Stimulated activated CD8-positive, alpha-beta memory T cell treated with anti-CD3 and anti-CD28 coated beads, Interleukin-7, amount 100 ng/mL, for 24 hours (primary cell): ENCODE data around the gene CNTN6.
"Not testable (repeated sequence)": the region's sequence is repeated elsewhere in the genome, so short reads cannot be mapped to it uniquely, and the experiment has no call there.

Source experiments
- DNase-seq: peaks from one replicate; pipeline ENCODE4 v3.0.0-alpha.2; 2020; ENCODE audit warnings: low read depth

CNTN6 gene

GRCh38 chr3:1287815-1288214, 195.0 kb downstream of the CNTN6 start:
- DNase-seq, result no peak

GRCh38 chr3:1288805-1289494, 196.1 kb downstream of the CNTN6 start:
- DNase-seq, result no peak

- DNase-seq, result no peak
Measured at GRCh38 chr3:1292571-1293071, 199.8 kb downstream of the CNTN6 start.

- DNase-seq, result no peak
Measured at GRCh38 chr3:1294586-1294985, 201.8 kb downstream of the CNTN6 start.

- no peak for DNase-seq
Measured at GRCh38 chr3:1318296-1319005, 225.6 kb downstream of the CNTN6 start.

- DNase-seq, result no peak
Measured at GRCh38 chr3:1326546-1326945, 233.7 kb downstream of the CNTN6 start.

GRCh38 chr3:1330107-1330506, 237.3 kb downstream of the CNTN6 start:
- DNase-seq, result no peak

GRCh38 chr3:1346386-1346785, 253.6 kb downstream of the CNTN6 start:
- DNase-seq, result no peak

- DNase-seq, result no peak
Measured at GRCh38 chr3:1348547-1348946, 255.7 kb downstream of the CNTN6 start.

- DNase-seq, result no peak
Measured at GRCh38 chr3:1350885-1351284, 258.1 kb downstream of the CNTN6 start.

- DNase-seq, result no peak
Measured at GRCh38 chr3:1355691-1356090, 262.9 kb downstream of the CNTN6 start.

- DNase-seq, result no peak
Measured at GRCh38 chr3:1356101-1356500, 263.3 kb downstream of the CNTN6 start.

GRCh38 chr3:1365528-1365927, 272.7 kb downstream of the CNTN6 start:
- no peak for DNase-seq

GRCh38 chr3:1374471-1374870, 281.6 kb downstream of the CNTN6 start:
- no peak for DNase-seq

- DNase-seq, result no peak
Measured at GRCh38 chr3:1375145-1375544, 282.3 kb downstream of the CNTN6 start.

GRCh38 chr3:1380926-1381646, 288.3 kb downstream of the CNTN6 start:
- DNase-seq, result no peak

GRCh38 chr3:1381647-1382036, 288.8 kb downstream of the CNTN6 start:
- DNase-seq, result no peak

GRCh38 chr3:1387396-1387905, 294.6 kb downstream of the CNTN6 start:
- not testable (repeated sequence) for DNase-seq

GRCh38 chr3:1394188-1394587, 301.4 kb downstream of the CNTN6 start:
- DNase-seq, result no peak

- DNase-seq, result no peak
Measured at GRCh38 chr3:1400571-1400970, 307.7 kb downstream of the CNTN6 start.

- no peak for DNase-seq
Measured at GRCh38 chr3:1404270-1404962, 311.6 kb downstream of the CNTN6 start.

- DNase-seq, result no peak
Measured at GRCh38 chr3:1406250-1406649, 313.4 kb downstream of the CNTN6 start.
